ENCODE measurements around the gene POLR1H.

DNA sequence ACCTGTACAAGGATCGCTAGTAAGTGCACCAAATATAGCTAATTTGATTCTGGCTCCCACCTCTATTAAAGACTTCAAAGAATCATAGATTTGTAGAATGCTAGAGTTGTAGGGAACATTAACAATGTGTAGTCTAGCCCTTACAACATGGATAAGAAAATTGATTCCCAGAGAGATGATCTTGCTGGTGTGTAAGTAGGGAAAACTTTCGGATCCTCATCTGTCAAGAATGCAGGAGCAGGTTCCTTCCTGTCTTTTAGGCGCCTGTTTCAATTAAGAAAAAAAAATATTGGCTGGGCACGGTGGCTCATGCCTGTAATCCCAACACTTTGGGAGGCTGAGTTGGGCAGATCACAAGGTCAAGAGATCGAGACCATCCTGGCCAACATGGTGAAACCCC lies 26.8 kb downstream of the POLR1H start:
- TF ChIP-seq POLR2A (IDR thresholded peaks at IDR 0.05; ENCODE audit: low read length) (no peak), CTCF (IDR thresholded peaks at IDR 0.05) (no peak), KDM5A (IDR thresholded peaks at IDR 0.05) (no peak), EP300 (IDR thresholded peaks at IDR 0.05) (no peak), REST (IDR thresholded peaks at IDR 0.05) (no peak), SMC3 (IDR thresholded peaks at IDR 0.05) (no peak), RFX5 (IDR thresholded peaks at IDR 0.05) (no peak)
